ENCODE measurements around the gene SLC8A2. TPM values are rescaled to one million over a fixed set of nuclear protein-coding genes. Genes with fewer than 3 reads are reported as not detected.

SLC8A2 gene
- total RNA-seq, 2 experiments from 2014 or later, result 0.18 to 0.43 TPM

- Mint-ChIP-seq H3K4me1 (ENCODE audit: low read depth) (peaks cover 19% of the 10 kb centered on the region), H3K9me3 (no peaks in the 10 kb centered on the region), H3K4me3 (no peak overlapping the region), H3K27me3 (no peaks in the 10 kb centered on the region), H3K27ac (no peak overlapping the region), H3K36me3 (ENCODE audit: low read depth) (peaks cover 12% of the 10 kb centered on the region)
- intact Hi-C loops (cut with micrococcal nuclease), result no loop called here
- DNase-seq, result no peak
- ChIA-PET POLR2A (no interaction called here), CTCF (interaction anchor here (3.2 kb wide), 1 partner anchor 45 kb away, joined by 13 read pairs; no protein-coding TSS in a partner anchor)
- no peak for ATAC-seq
- no peak for TF ChIP-seq CTCF (IDR thresholded peaks at IDR 0.05)
These were observed 9.9 kb upstream of the SLC8A2 start for GRCh38 chr19:47481460-47482052.

- CTCF ChIA-PET, result interaction anchor here (3.2 kb wide), 1 partner anchor 44 kb away, joined by 13 read pairs; no protein-coding TSS in a partner anchor
- Mint-ChIP-seq H3K36me3 (ENCODE audit: low read depth) (peaks cover 12% of the 10 kb centered on the region), H3K4me3 (no peak overlapping the region), H3K27me3 (no peaks in the 10 kb centered on the region), H3K9me3 (no peaks in the 10 kb centered on the region), H3K27ac (no peak overlapping the region), H3K4me1 (ENCODE audit: low read depth) (peaks cover 11% of the 10 kb centered on the region)
- POLR2A ChIA-PET, result no interaction called here
- intact Hi-C loops (cut with micrococcal nuclease), result no loop called here
- no peak for TF ChIP-seq CTCF (IDR thresholded peaks at IDR 0.05)
- DNase-seq (no peak), ATAC-seq (no peak)
These were observed 9.0 kb upstream of the SLC8A2 start for GRCh38 chr19:47480658-47481057.

GRCh38 chr19:47479701-47480503 is 8.2 kb upstream of the SLC8A2 start:
- Mint-ChIP-seq H3K9me3 (no peaks in the 10 kb centered on the region), H3K4me1 (ENCODE audit: low read depth) (peaks cover 4% of the 10 kb centered on the region), H3K27ac (no peak overlapping the region), H3K27me3 (no peaks in the 10 kb centered on the region), H3K4me3 (no peak overlapping the region), H3K36me3 (ENCODE audit: low read depth) (peaks cover 6% of the 10 kb centered on the region)
- TF ChIP-seq CTCF (IDR thresholded peaks at IDR 0.05), result no peak
- CTCF ChIA-PET, result interaction anchor here (1.1 to 3.2 kb wide), 3 partner anchors 33 to 44 kb away, joined by 3 to 13 read pairs (median 4); no protein-coding TSS in a partner anchor
- POLR2A ChIA-PET, result no interaction called here
- DNase-seq (no peak), ATAC-seq (no peak)
- intact Hi-C loops (cut with micrococcal nuclease), result no loop called here

GRCh38 chr19:47476438-47476972 is 4.8 kb upstream of the SLC8A2 start:
- no peak for DNase-seq
- no peak overlapping the region for H3K27ac Mint-ChIP-seq
- no peak for ATAC-seq
- H3K4me1 Mint-ChIP-seq (ENCODE audit: low read depth), result peaks cover 3% of the 10 kb centered on the region
- intact Hi-C loops (cut with micrococcal nuclease), result no loop called here
- H3K36me3 Mint-ChIP-seq (ENCODE audit: low read depth), result peaks cover 1% of the 10 kb centered on the region
- no peaks in the 10 kb centered on the region for H3K9me3 Mint-ChIP-seq
- peaks cover 4% of the 10 kb centered on the region for H3K27me3 Mint-ChIP-seq
- ChIA-PET CTCF (no interaction called here), POLR2A (interaction anchor here (1.4 kb wide), 1 partner anchor 10 kb away, joined by 5 read pairs; no protein-coding TSS in a partner anchor)
- H3K4me3 Mint-ChIP-seq, result no peak overlapping the region
- no peak for TF ChIP-seq CTCF (IDR thresholded peaks at IDR 0.05)

All from activated CD8-positive, alpha-beta T cell treated with anti-CD3 and anti-CD28 coated beads for 36 hours (primary cell).